Stimulated activated CD4-positive, alpha-beta T cell treated with anti-CD3 and anti-CD28 coated beads, Interleukin-15, amount 100 ng/mL, for 1 hour (primary cell): ENCODE results near the gene C19orf44.
"Not testable (repeated sequence)": the region's sequence is repeated elsewhere in the genome, so short reads cannot be mapped to it uniquely, and the experiment has no call there.

ENCODE experiments used
- DNase-seq, 2 donors: peaks; one replicate each; pipeline ENCODE4 v3.0.0-alpha.2; 2020; ENCODE audit warnings: low read depth in 1 of 2, low spot score in 1 of 2

C19orf44 gene

GRCh38 chr19:16495982-16496612 lies at the start of gene C19orf44, which contains the start of gene CALR3:
Gene C19orf44, plus strand, starts transcription at chr19:16496394. Its CDS starts 4,399 bp downstream, at chr19:16500793.
Gene CALR3, minus strand, starts transcription at chr19:16496167. Its CDS starts 38 bp downstream, at chr19:16496129.
- DNase-seq, result peak; percentile 91 to 93

DNA sequence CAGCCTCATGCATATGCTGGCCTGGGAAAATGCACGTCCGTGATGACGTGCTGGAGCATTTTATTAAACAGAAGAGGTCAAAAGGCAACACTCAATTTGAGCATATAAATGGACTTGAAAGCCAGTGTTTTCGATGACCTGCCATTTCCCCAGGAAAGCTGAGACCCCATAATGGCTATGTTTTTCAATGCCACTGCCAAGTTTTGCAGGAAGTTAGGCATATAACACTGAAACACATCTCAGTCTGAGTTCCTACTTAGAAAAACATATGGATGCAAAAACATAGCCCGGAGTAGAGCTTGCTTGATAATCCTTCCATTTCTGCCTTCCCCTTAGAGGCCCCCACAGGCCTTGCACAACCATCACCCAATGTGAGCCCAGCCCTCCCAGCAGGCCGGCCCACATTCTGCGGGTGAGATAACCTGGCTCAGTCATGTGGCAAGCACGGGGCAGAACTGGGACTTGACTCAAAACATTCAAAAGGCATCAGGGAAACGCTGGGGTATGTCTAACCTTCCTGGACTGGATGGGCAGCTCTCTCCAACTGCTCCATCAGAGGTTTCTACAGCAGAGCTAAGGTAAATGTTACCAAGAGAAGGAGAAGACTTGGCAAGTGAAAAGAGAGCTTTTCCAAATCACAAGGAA lies 49.3 kb upstream of the C19orf44 start:
- DNase-seq, result no peak

- not testable (repeated sequence) for DNase-seq
Measured at GRCh38 chr19:16448872-16449271, 47.3 kb upstream of the C19orf44 start.

DNA sequence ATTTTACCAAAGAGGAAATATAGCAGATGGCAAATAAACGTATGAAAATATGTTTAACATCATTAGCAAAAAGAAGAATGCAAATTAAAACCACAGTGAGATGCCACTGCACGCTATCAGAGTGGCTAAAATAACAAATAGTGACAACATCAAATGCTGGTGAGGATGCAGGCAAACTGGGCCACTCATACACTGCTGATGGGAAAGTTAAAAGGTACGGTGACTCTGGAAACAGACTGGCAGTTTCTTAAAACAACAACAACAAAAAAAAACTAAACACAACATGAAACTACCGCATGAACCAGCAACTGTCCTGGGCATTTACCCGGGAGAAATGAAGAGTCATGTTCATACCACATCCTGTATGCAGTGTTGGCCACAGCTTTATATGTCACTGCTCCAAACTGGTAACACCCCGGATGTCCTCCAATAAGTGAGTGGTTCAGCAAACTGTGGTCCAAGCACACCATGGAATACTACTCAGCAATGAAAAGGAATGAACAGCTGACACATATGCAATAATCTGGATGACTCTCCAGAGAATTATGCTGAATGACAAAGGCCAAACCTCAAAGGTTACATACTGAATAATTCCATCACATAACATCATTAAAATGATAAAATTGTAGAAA lies 46.7 kb upstream of the C19orf44 start:
- no peak for DNase-seq

DNA sequence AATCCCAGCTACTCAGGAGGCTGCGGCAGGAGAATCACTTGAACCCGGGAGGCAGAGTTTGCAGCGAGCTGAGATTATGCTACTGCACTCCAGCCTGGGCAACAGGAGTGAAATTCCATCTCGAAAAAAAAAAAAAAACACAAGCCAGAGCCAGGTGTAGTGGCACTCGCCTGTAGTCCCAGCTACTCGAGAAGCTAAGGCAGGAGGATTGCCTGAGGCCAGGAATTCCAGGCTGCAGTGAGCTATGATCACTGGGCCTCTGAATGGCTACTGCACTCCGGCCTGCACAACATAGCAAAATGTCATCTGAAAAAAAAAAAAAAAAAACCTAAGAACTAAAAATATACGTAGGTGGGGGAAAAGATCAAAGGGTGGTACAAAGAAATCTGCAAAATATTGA lies 43.9 kb upstream of the C19orf44 start:
- DNase-seq, result no peak

DNA sequence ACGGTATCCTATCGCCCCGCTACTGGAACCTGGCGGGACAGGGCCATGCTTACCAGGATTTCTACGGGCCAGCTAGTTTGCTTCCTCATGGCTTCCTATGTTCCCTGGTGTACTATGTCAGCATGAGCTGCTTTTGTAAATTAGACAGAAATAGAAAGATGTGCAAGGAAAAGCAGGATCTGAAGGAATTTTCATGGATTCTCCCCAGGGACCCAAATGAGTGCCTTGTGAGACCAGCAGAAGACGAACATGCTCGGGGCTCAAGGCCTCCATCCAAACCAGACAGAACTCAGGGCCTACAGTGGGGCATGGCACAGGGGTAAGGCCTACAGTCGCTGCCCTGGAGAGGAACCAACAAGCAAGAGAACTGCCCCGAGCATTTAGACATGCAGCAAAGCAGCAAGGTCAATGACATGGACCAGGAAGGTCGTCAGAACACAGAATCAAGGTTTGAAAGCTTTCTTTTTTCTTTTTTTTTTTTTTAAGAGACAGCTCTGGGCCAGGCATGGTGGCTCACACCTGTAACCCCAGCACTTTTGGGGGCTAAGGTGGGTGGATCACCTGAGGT lies 41.8 kb upstream of the C19orf44 start:
- no peak for DNase-seq

GRCh38 chr19:16455489-16455888 lies 40.7 kb upstream of the C19orf44 start:
- no peak for DNase-seq

DNA sequence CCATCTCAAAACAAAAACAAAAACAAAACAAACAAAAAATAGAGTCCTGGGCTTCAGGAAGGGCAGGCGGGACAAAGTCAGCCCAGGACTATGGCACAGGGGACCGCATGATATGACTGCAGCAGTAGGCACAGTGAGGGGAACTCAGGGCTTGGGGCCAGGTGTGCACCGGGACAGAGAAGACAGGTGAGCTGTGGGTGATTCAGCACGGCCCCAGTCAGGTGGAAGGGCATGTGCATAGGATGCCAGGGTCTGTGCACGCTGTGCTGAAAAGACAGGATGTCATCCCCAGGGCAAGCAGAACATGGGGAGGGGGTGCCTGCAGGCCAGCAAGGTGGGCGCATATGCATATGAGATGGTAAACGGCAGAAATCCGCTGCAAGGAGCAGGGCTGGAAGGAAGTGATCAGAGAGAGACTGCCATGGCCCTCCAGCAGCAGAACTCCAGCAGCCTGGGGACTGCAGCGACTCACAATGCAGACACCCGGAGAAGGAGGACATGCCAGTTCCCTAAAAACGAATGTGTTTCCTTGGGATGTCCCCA lies 39.5 kb upstream of the C19orf44 start:
- no peak for DNase-seq

DNA sequence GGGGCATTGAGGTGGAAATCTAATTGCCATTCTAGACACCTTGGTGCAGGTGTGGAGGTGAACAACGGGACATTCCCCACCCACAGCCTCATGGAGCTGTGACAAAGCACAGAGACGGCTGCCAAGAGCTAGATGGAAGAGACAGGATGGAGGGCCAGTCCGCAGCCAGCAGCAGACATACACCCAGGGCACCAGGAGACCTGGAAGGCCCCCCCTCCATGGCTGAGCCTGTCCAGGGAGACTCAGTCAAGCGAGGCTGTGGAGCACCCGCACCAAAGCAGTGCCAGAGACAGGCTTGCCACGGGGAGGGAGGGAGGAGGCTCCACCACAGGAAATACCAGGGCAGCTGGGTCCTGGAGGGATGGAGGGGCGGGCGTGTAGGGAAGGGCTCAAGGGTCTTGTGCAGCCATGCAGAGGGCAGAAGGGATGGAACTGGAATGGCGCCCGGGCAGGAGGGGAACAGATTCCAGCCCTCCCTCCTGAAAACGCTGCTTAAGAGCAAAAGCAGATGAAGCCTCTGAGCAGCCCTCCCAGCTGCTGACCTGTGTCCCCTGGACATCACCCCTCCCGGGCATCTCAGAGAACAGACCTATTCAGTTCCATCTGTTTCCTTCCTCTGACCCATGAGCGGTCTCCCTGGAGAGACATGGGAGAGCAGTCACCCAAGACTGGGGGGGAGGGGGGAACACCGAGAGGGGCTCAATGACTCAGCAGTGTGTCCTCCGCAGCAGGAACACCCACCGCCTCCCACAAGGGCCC lies 38.8 kb upstream of the C19orf44 start:
- DNase-seq, result no peak

DNA sequence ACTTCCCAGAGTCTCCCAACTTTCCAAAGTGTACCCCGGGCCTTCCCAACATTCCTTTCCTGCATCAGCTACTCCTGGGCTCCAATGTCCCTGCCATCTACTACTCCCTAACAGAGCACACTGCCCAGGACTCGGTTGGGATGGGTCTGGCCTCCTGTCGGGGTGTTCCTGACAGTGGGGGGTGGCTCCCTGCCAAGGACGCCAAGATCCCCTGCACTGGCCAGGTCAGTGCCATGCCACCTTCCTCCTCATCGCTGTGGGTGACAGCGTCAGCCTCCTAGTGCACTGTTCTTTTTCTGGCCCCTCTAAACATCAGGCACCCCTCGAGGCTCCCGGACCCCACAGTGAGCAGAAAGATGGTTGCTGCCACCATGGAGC lies 38.3 kb upstream of the C19orf44 start:
- no peak for DNase-seq

- no peak for DNase-seq
Measured at GRCh38 chr19:16458391-16459341, 37.5 kb upstream of the C19orf44 start.

DNA sequence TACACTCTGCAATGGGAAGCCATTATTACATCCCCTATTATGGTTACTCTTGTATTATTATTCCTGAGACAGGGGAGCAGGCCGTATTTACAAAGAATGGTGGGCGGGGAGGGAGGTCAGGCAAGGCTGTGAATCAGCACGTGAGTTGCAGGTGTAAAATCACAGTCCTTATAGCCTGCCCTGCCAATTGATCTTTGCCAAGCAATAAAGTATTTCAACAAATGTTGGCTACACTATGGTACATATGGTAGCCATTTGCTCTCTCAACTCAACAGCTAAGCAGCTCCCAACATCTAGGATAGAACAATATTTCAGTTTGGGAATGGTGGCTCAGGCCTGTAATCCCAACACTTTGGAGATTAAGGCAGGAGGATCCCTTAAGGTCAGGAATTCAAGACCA lies 36.5 kb upstream of the C19orf44 start:
- no peak for DNase-seq

DNA sequence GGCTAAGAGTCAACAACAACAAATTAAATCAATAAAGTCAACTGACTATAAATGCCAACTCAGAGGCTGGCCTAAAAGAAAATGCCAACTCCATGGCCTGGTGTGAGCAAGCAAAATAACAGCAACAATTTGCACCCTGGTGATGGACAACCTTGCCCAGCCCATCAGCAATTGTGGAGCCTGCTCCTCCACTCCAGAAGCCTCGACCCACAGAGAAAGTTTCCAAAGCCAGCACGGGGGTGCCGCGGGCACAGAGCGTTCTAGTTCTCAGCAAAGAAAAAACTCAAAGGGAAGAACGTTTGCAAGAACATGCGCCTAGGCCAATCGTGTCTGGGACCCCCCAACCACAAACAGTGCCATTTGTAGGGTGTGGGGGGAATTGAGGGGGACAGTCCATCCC lies 35.7 kb upstream of the C19orf44 start:
- no peak for DNase-seq

DNA sequence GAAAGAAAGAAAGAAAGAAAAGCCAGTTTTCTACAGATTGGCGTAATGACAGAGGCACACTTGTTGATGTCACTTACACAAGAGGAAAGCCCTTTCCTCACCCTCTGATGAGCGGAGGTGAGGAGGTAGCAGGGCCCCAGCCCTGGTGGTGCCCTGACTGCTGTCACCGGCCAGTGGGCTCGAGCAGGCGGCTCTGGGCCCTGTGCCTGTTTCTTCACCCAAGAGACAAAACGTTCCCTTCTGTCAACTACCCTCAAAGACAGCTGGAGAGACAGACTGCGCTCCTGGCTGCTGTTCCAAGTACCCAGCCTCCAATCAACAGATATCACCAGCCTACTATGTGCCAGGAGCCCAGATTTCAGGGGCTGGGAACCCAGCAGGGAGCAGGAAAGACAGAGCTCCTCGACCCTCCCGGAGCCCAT lies 34.6 kb upstream of the C19orf44 start:
- DNase-seq, result no peak

DNA sequence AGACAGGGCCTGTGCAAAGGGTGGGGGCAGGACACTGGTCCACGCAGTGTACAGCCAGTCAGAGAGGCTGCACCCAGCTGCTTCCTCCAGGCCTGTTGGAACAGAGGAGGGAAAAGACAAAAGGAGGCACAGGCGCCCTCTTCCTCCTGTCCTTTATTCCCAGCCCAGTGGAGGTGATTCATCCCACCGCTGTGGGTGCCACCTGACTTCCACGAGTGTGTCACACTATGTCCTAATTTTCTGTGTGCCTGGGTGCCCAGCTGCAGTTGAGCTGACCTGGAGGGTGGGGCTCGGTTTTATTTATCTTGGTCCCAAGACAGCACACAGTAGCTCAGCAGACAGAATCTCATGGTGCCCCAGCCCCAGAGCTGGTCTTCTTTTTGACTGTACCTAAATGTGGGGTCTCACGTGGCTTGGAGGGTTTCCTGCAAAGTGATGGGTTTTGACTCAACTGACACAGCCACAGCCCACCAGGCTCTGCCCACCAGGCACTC lies 33.4 kb upstream of the C19orf44 start:
- DNase-seq, result no peak

DNA sequence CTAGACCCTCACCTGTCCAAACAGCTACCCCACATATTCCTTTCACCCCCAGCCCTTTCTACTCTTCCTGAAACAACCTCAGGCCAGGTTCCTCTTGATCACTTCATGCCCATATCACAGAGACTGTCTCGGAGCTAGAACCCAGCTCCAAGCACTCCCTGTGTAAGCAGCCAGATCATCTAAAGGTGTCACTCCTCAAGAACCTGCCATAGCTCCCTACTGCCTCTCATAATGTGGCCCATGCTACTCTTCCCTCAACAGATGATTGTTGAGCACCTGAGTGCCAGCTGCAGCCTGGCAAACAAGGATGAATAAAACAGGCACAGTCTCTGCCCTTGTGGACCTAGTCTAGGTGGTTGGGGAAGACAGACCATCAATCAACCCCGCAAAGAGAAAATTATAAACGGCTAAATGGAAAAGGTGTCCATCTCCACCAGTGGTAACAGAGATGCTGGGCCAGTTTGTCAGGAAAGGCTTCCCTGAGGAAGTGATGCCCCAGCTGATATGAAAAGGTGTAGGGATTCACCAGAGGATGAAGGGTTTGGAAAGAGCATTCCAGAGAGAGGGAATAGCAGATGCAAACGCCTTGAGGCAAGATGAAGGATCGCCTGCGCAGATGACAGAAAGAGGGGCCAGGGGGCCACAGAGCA lies 32.7 kb upstream of the C19orf44 start:
- no peak for DNase-seq

- no peak for DNase-seq
Measured at GRCh38 chr19:16463991-16464575, 32.1 kb upstream of the C19orf44 start.

- DNase-seq, result no peak
Measured at GRCh38 chr19:16465239-16465638, 31.0 kb upstream of the C19orf44 start.
